TTC549 (cell line): ENCODE data around the gene SPIN2A.
"Not testable (repeated sequence)": the region's sequence is repeated elsewhere in the genome, so short reads cannot be mapped to it uniquely, and the experiment has no call there.

Experiments
- FAIRE-seq: peaks from 2 replicates; lab custom pipeline; 2012; peaks lifted over from hg19 to GRCh38; lab: Jason Lieb, UNC

Gene SPIN2A

DNA sequence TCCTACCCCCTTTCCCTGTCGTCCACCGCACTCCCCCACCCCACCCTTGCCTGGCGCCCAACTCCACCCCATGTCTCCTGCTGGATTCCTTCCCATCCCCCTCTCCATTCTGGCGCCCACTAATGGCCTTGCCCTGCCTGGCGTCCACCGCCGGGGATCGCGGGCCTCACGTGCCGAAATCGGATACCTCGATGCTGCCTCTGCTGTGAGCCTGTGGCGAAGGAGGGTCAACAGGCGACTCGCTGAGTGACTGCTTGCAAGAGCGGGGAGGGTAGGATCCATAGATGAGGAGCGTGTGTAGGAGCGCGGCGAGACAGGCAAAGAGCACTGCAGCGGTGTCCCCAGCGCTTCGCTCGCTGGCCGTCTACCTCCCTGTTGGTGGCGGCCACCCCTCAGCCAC, at the start of gene SPIN2A:
Gene SPIN2A (minus strand): TSS at position 325 of the 400 bp plus-strand sequence. CDS start 800 bp downstream, outside the sequence.
- not testable (repeated sequence) for FAIRE-seq

DNA sequence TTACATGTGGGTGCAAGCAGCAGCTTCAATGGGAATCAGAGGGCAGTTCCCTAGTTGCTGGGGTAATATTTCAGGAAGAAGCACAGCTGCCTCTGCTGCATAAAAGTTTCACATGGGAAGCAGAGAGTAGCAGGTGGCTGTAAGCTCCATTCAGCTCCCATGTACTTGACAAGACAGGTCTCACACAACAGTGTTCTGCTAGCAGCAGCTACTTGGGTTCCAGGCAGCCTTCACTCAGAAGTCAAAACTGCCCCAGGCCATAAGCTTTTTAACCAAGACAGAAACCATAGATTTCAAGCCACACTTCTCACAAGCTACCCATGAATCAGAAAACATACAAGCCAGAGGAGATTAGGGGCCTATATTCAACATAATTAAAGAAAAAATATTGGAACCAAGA, 41.4 kb upstream of the SPIN2A start:
- no peak for FAIRE-seq

DNA sequence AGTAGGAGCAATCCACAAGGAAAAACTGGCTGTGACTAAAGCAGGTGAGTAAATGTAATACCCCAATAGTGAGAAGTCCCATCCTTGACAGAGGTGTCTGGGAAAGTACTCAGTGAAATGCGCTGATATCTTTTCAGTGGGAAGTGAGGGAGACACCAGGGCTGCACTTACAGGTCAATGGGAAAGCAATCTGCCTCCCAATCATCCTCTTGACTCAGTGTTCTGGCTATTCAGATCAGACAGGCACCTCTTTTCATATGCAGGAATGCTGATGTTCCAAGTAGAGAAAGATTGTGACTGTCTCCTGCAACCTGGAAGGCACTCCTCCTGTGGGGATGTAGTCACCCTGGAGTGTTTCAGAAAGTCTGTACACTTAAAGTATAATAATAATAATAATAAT, 39.9 kb upstream of the SPIN2A start:
- FAIRE-seq, result no peak

DNA sequence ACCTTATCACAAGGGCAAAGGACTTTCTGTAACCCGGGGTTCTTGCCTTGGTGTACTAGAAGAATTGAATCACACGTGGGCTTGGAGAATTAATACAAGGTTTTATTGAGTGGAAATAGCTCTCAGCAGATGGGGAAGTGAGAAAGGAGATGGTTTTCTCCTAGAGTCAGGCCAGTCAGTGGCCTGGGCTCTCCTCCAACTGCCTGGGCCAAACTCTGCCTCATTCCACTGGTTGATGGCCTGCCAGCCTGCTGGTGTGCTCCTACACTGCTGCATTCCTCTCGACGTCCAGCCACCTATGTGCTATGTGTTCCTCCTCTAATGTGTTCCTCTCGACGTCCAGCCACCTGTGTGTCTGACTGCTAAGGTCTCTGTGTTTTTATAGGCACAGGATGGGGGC, 35.3 kb upstream of the SPIN2A start:
- no peak for FAIRE-seq

DNA sequence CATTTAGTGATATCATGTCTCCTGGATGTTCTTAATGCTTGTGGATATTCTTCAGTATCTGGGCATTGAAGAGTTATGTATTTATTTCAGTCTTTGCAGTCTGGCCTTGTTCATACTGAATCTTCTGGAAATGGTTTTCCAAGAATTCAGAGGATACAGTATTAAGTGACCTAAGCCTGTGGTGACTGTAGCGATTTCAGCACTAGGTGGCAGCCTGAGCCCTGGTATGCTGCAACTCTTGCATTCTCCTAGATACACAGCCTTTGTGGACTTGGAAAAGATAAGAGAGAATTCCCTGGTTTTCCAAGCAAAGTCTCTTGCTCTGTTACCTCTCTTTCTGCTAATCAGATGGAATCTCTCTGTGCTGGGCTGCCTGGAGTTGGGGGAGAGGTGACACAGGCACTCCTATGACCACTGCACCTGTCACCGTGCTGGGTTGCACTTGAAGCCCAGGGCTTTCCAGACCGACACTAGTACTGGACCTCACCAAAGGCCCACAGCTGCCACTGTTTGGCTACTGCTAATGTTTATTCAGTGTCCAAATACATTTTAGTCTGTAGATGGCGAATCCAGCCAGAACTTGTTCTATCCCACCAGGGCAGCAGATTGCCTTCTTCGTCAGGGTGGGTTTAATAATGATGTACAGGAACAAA, 19.3 kb upstream of the SPIN2A start:
- no peak for FAIRE-seq

DNA sequence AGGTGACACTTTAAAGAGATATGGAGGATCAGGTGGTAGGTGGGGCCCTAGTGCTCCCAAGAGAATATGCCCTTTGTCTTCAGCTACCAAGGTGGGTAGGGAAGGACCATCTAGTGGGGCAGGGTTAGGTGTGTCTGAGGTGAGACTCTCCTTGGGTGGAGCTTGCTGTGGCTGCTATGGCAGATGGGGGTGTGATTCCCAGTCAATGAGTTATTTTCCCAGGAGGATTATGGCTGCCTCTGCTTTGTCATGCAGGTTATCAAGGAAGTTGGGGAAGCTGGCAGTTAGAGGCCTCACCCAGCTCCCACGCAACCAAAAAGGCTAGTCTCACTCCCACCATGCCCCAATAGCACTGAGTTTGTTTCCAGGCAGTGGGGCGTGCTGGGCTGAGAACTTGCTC, 18.0 kb upstream of the SPIN2A start:
- no peak for FAIRE-seq

DNA sequence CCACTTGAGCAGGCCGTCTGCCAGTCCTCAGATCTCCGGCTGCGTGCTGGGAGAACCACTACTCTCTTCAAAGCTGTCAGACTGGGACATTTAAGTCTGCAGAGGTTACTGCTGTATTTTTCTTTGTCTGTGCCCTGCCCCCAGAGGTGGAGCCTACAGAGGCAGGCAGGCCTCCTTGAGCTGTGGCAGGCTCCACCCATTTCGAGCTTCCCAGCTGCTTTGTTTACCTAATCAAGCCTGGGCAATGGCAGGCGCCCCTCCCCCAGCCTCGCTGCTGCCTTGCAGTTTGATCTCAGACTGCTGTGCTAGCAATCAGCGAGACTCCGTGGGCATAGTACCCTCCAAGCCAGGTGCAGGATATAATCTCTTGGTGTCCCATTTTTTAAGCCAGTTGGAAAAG, 15.0 kb upstream of the SPIN2A start:
- not testable (repeated sequence) for FAIRE-seq

DNA sequence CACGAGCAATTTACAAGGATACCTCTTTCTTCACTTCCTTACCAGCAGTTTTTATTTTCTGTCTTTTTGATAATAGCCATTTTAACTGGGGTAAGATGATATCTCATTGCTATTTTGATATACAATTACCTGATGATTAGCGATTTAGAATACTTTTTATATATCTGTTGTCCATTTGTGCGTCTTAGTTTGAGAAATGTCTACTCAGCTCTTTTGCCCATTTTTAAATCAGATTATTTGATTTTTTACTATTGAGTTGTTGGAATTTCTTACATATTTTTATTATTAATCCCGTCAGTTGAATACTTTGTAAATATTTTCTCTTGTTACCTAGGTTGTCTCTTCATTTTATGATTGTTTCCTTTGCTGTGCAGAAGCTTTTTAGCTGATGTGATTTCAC, 1.5 kb upstream of the SPIN2A start:
- FAIRE-seq, result no peak

DNA sequence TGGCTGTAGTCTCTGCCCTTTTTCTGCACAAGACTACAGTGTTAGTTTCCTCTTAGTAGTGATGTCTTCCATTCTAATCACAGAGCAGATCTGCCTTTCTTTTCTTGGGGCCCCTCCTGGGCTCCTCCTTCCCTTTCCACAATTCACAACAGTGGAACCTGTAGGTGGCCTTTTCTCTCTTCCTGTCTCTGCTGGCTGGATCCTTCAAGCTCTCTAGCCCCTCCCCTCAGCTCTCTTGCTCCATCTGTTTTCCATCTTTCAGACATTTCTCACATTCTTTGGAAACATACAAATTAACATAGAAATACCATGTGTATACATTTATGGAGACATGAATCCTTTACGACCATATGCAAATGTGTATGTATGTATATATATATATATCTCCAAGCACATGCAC, 304 bp upstream of the SPIN2A start:
- FAIRE-seq, result no peak

DNA sequence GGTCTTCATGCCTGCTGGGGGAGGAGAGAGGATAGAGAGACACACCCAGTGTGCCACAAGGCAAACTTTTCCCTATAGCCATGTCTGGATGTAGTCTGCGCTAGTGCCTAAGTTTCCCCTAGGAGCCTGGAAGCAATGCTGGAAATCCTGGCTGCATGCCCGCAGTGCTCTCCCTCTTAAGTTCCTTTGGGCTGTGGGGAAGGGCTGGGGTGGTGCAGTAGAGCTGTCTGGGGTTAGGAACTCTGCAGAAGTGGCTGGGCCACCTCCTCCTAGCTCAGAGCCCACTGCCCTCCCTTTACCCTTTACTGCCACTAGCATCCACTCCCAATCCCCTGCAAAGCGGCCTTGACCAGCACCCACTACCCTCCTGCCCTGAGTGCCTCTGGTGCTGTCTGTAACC, 608 bp downstream of the SPIN2A start:
- FAIRE-seq, result not testable (repeated sequence)

DNA sequence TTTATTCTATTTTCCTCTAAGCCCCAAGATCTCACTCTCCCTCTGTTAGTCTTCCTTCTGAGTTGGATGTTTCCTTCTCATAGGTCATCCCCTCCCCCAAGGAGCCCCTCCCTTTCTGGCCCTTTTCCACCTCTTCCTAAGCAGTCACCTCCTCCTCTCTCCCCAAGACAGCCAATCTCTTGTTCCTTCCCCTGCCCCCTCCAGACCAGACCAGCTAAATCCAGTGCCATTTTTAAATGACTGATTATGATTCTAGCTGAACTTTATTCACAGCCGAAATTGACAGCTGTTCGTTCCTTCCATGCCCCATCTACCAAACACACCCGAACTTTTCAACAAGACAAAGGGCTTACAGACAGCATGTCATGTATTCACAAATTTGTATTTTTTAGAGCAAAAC, 1.9 kb downstream of the SPIN2A start:
- no peak for FAIRE-seq

DNA sequence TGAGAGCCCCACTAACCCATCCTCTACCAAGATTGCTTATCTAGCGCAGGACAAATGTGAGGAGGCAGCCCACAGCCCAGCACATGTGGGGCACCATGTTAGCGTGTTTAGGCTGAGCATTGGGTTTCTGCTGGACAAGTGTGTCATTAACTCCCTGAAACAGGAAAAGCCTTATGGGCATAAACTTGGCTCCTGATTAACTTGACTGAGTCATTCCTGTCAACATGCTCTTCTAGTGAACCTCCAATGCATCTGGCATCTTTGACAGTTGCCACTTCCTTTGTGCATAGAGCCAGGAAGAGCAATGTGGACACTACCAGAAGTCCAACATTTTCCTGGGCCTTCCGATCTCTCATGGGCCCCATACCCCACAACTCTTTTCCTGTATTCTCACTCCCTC, 2.5 kb downstream of the SPIN2A start:
- FAIRE-seq, result no peak

DNA sequence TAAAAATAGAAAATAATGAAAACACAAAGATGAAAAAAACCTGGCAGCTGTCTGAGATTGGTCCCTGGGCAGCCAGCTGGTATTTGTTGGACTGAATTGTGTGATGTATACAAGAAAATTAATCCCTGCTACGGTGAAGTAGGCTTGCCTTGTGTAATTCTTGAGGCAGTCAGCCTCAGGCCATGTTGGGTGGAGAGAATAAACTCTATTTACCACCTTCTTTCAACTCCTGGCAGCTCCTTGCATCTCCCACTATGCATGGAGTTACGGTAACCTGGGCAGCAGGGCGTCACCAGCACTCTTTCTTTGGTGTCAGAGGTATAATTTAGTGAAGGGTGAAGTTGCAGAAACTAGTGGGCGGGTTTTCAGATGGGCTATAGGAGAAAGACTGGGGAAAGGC, 3.5 kb downstream of the SPIN2A start:
- no peak for FAIRE-seq

DNA sequence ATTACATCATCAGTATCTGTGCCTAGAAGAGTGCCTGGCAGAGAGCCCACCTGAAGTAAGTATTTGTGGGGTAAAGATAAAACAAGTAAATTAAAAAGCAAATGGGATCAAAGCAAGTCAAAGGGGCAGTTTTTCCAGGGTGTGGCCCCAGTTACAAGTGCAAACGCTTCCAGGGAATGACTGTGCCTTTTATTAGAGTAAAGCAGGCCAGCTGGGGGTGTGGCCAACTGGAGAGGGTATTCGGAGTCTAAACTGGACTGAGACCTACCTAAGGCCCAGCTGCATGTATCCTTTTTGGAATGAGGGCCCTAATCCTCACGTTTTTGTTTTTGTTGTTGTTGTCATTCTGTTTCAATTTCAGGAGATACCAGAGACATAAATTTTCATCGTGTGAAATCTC, 3.9 kb downstream of the SPIN2A start:
- not testable (repeated sequence) for FAIRE-seq

DNA sequence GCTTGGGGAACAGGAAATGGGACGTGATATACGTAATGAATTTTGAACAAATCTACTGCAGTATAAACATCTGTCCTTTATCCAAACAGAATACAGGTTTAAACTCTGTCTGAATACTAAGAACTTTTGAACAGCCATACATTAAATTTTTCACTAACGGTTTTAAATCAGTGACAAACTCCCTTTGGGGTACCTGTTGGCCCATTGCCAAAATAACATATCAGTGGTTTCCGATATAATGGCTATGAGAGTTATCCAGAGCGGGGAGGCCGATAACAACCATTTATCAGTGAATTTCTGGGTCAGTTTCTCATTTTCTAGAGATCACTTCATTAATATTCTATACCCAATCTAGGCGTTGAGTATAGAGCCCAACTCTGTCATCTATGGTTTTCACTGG, 5.2 kb downstream of the SPIN2A start:
- FAIRE-seq, result no peak

DNA sequence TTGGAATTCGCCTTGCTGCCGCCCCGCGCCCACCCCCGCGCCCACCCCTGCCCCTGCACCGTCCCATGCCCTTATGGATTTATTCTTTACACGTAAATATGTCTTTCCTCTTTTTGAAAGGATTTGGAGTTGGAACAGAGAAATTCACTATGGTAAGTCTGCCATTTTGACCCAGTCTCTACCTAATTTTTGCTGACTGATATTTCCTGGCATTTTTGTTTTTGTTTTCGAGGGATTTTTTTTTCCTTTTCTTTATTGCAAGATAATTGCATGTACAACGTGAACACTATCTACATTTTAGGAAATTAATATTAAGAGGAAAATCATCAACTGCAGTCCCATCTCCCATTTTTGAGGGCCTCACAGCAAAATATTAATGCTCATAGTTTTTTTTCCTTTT, 15.4 kb downstream of the SPIN2A start:
- no peak for FAIRE-seq

DNA sequence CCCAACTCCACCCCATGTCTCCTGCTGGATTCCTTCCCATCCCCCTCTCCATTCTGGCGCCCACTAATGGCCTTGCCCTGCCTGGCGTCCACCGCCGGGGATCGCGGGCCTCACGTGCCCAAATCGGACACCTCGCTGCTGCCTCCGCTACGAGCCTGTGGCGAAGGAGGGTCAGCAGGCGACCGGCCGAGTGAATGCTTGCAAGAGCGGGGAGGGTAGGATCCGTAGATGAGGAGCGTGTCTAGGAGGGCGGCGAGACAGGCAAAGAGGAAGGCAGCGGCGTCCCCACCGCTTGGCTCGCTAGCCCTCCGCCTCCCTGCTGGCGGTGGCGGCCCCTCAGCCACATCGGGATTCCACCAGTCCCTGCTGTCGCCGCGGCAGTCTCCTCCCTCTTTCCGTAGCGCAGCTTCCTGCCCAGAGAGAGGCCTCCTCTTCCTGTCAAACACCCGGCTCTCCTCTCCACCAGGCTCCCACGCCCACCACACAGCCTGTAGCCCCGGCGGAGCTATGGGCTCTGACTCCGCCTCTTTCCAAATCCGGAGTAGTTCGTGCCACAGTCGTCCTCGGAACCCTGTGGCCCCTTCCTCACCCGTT, 15.9 kb downstream of the SPIN2A start, which contains the start of gene SPIN2B:
Gene SPIN2B (minus strand): TSS at position 387 of the 594 bp plus-strand sequence.
- FAIRE-seq, result peak; percentile 9

DNA sequence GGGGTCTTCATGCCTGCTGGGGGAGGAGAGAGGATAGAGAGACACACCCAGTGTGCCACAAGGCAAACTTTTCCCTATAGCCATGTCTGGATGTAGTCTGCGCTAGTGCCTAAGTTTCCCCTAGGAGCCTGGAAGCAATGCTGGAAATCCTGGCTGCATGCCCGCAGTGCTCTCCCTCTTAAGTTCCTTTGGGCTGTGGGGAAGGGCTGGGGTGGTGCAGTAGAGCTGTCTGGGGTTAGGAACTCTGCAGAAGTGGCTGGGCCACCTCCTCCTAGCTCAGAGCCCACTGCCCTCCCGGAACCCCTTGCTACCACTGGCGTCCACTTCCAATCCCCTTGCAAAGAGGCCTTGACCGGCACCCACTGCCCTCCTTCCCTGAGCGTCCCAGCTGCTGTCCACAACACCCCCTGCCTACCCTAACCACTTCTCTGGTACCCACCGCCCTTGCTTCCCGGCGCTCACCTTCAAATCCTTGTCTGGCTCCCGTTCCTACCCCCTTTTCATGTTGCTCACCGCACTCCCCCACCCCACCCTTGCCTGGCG, 16.5 kb downstream of the SPIN2A start:
- not testable (repeated sequence) for FAIRE-seq

DNA sequence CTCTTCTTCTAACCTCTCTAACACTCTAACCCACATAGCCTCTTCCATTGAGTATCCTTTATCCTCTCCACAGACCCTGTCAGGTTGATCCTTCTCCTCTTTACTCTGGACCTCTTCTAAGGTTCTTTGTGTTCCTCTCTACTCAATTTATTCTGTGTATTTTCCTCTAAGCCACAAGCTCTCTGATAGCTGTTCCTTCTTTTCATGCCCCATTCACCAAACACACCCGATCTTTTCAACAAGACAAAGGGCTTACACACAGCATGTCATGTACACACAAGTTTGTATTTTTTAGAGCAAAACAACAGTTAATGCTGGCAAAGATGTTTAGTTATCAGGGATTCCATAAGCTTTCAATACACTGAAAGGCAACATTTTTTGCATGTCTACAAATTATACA, 17.8 kb downstream of the SPIN2A start:
- FAIRE-seq, result no peak

DNA sequence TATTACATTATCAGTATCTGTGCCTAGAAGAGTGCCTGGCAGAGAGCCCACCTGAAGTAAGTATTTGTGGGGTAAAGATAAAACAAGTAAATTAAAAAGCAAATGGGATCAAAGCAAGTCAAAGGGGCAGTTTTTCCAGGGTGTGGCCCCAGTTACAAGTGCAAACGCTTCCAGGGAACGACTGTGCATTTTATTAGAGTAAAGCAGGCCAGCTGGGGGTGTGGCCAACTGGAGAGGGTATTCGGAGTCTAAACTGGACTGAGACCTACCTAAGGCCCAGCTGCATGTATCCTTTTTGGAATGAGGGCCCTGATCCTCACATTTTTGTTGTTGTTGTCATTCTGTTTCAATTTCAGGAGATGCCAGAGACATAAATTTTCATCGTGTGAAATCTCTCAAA, 19.6 kb downstream of the SPIN2A start:
- FAIRE-seq, result not testable (repeated sequence)

DNA sequence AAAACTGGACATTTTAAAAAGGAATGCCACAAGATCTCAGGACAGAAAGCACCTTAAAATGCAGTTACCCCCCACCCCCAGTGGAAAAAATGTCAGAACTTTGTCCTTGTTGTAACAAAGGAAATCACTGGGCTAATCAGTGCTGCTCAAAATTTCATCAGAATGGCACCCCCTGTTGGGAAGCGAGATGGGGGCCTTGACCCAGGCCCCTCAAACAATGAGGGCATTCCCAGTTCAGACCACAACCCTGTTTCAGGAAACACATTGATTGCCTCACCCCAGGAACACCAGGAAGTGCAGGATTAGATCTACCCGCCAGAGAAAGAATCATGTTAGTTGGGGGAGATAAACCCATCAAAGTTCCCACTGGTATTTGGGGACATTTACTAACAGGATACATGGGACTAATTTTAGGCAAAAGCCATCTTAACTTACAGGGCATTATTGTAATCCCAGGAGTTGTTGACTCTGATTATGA, 32.2 kb downstream of the SPIN2A start:
- no peak for FAIRE-seq

DNA sequence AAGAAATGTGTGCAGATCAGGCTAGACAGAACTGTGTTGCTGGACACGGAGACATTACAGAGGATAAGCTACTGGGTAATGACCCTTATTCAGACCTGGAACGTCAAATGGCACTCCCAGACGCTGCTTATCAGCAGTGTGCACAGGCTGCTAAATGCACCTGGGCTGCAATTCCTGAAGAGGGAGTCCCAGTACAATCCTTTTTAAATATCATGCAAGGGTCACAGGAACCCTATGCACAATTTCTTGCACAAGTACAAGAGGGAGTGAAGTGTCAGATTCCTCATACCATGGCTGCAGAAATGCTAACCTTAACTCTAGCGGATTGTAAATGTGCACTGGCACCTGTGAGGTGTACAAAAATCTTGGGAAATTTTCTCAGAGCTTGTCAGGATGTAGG, 32.8 kb downstream of the SPIN2A start:
- no peak for FAIRE-seq

DNA sequence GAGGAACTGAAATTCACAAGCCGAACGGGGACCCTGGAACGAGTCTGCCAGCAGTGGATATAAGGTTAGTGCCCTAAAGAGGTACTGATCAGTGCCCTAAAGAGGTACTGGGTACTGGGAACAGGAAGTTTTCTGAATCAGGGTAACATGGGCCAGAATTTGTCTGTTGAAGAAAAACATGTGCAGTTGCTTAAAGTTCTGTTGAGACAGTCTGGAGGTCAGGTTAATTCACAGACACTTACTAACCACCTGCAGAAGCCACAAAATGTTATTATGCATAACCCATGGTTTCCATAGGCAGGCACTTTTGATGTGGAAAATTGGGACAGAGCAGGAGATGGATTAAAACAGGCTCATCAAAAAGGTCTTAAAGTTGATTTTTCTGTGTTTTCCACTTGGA, 33.7 kb downstream of the SPIN2A start:
- FAIRE-seq, result no peak

DNA sequence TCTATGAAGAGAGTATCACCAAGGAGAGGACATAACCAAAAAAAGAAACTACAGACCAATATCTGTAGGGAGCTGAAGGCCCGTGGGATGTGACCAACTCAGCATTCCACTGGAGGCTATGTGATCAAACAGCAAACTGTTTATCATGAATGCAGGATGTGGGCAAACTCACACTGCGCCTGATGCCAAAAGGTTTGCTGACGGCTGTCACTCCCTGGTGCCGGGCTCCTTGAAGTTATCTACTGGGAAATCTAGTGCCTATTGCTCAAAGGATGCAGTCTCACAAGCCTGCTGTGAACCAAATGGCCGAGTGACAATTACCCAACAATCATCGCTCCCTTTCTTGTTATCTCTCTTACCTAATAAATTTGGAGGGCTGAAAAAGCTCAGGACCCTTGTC, 34.3 kb downstream of the SPIN2A start:
- not testable (repeated sequence) for FAIRE-seq
